SU-DHL-6 (cell line): ENCODE results near the gene BUB3.
"Not testable (repeated sequence)": the region's sequence is repeated elsewhere in the genome, so short reads cannot be mapped to it uniquely, and the experiment has no call there.

Experiments used
- H2AFZ ChIP-seq: fragments of 200-600 bp; sonication (generic); 2 replicates; pipeline ENCODE4 v1.6.1; 2014; ENCODE audit warnings: low read depth, mild to moderate bottlenecking, moderate library complexity, mixed read lengths, antibody characterized with exemption, low read length; ENCODE audit not compliant: severe bottlenecking
- H3F3A ChIP-seq: fragments of 200-600 bp; shearing (Covaris generic); 2 replicates; pipeline ENCODE4 v1.6.0; 2016; ENCODE audit warnings: antibody characterized with exemption, mild to moderate bottlenecking; ENCODE audit not compliant: insufficient read depth
- H3K27ac ChIP-seq: fragments of 200-600 bp; sonication (generic); 2 replicates; pipeline ENCODE4 v1.5.1; 2016; ENCODE audit warnings: low read depth, mild to moderate bottlenecking, low read length, moderate library complexity, mixed read lengths
- H3K27me3 ChIP-seq: fragments of 200-600 bp; sonication (generic), shearing (Covaris generic); 2 replicates; pipeline ENCODE4 v1.6.0; 2014; ENCODE audit warnings: mild to moderate bottlenecking, low read length
- H3K36me3 ChIP-seq: fragments of 200-600 bp; sonication (generic); 2 replicates; pipeline ENCODE4 v1.6.1; 2014; ENCODE audit warnings: mild to moderate bottlenecking, low read length, mixed read lengths
- H3K4me2 ChIP-seq: fragments of 300-600, 200-600 bp; shearing (Covaris generic), sonication (generic); 2 replicates; pipeline ENCODE4 v1.6.0; 2014; ENCODE audit warnings: low read length, low read depth, mild to moderate bottlenecking; ENCODE audit not compliant: poor library complexity, severe bottlenecking
- H3K4me3 ChIP-seq: fragments of 200-600 bp; sonication (generic); 2 replicates; pipeline ENCODE4 v1.5.1; 2014; ENCODE audit warnings: antibody characterized with exemption, low read length, mild to moderate bottlenecking, mixed read lengths; ENCODE audit not compliant: insufficient read depth, poor library complexity, severe bottlenecking
- H3K79me2 ChIP-seq: fragments of 200-600 bp; sonication (generic); 2 replicates; pipeline ENCODE4 v1.6.1; 2014; ENCODE audit warnings: mild to moderate bottlenecking, low read length, moderate library complexity; ENCODE audit not compliant: insufficient read depth
- H3K9ac ChIP-seq: fragments of 200-600 bp; sonication (generic); 2 replicates; pipeline ENCODE4 v1.7.0; 2014; ENCODE audit warnings: mild to moderate bottlenecking, low read length
- H3K9me2 ChIP-seq: fragments of 200-600 bp; sonication (generic); replicated peaks from 2 replicates; pipeline ENCODE4 v1.6.1; 2014; ENCODE audit warnings: low read length; ENCODE audit not compliant: insufficient read depth
- H3K9me3 ChIP-seq: fragments of 200-600 bp; sonication (generic); 2 replicates; pipeline ENCODE4 v1.6.1; 2014; ENCODE audit warnings: low read length, mixed read lengths; ENCODE audit not compliant: insufficient read depth
- H4K20me1 ChIP-seq: fragments of 200-600 bp; sonication (generic); 2 replicates; pipeline ENCODE4 v1.6.1; 2014; ENCODE audit warnings: low read depth, mild to moderate bottlenecking, antibody characterized with exemption, low read length, moderate library complexity, mixed read lengths
- CTCF ChIP-seq: fragments of 200-600 bp; sonication (generic); IDR thresholded peaks from one replicate; pipeline ENCODE4 v1.5.1; 2017; ENCODE audit warnings: antibody characterized with exemption, mild to moderate bottlenecking, low read length, moderate library complexity; ENCODE audit not compliant: insufficient read depth, poor library complexity, severe bottlenecking
- EZH2phosphoT487 ChIP-seq: fragments of 200-600 bp; sonication (generic), shearing (Covaris generic); conservative IDR thresholded peaks from 2 replicates; pipeline ENCODE4 v1.6.1; 2018; ENCODE audit warnings: mild to moderate bottlenecking, antibody characterized with exemption, low read length, moderate library complexity, mixed read lengths

Gene BUB3

GRCh38 chr10:123165445-123166072 lies 11.4 kb downstream of the BUB3 start:
- Histone ChIP-seq H3K79me2 (peaks cover 64% of the 10 kb centered on the region), H3K9me3 (no peaks in the 10 kb centered on the region), H3K9ac (no peak overlapping the region), H4K20me1 (peaks cover 34% of the 10 kb centered on the region; the same call in 1 of the 2 replicates), H3K36me3 (peaks cover 70% of the 10 kb centered on the region), H3K27me3 (no peaks in the 10 kb centered on the region), H2AFZ (no peak overlapping the region), H3F3A (no peaks in the 10 kb centered on the region), H3K9me2 (no peaks in the 10 kb centered on the region), H3K4me3 (no peak overlapping the region), H3K27ac (no peak overlapping the region), H3K4me2 (no peak overlapping the region)
- TF ChIP-seq EZH2phosphoT487 (no peak), CTCF (no peak)

- Histone ChIP-seq H3K27me3 (no peaks in the 10 kb centered on the region), H3K9me2 (no peaks in the 10 kb centered on the region), H3K4me2 (no peak overlapping the region), H2AFZ (no peak overlapping the region), H3K4me3 (no peak overlapping the region), H3K36me3 (peaks cover 59% of the 10 kb centered on the region), H3K27ac (no peak overlapping the region), H3K79me2 (peaks cover 56% of the 10 kb centered on the region), H3F3A (no peaks in the 10 kb centered on the region), H3K9ac (no peak overlapping the region), H3K9me3 (no peaks in the 10 kb centered on the region), H4K20me1 (peaks cover 24% of the 10 kb centered on the region; the same call in 1 of the 2 replicates)
- TF ChIP-seq EZH2phosphoT487 = no peak
Observed at GRCh38 chr10:123166618-123167017, 12.4 kb downstream of the BUB3 start.

- H3K79me2 ChIP-seq = peaks cover 20% of the 10 kb centered on the region
Observed at GRCh38 chr10:123170961-123171360, 16.8 kb downstream of the BUB3 start.

GRCh38 chr10:123171616-123172015 lies 17.4 kb downstream of the BUB3 start:
- H3K9ac ChIP-seq, H3K4me2 ChIP-seq, H3K9me2 ChIP-seq, H3F3A ChIP-seq, H3K27ac ChIP-seq, H4K20me1 ChIP-seq, H3K9me3 ChIP-seq, H3K4me3 ChIP-seq, H3K27me3 ChIP-seq, H2AFZ ChIP-seq: not testable (repeated sequence)
- Histone ChIP-seq H3K36me3 (peaks cover 24% of the 10 kb centered on the region; the same call in 1 of the 2 replicates), H3K79me2 (peaks cover 16% of the 10 kb centered on the region)

More at GRCh38 chr10:123170961-123171360, 16.8 kb downstream of the BUB3 start:
- Histone ChIP-seq H3F3A (no peaks in the 10 kb centered on the region), H3K9me2 (no peaks in the 10 kb centered on the region), H3K27me3 (no peaks in the 10 kb centered on the region), H3K4me2 (no peak overlapping the region), H3K36me3 (peaks cover 30% of the 10 kb centered on the region; the same call in 1 of the 2 replicates), H4K20me1 (no peaks in the 10 kb centered on the region; the same call in 1 of the 2 replicates), H3K9me3 (no peaks in the 10 kb centered on the region), H3K9ac (no peak overlapping the region), H3K4me3 (no peak overlapping the region), H2AFZ (no peak overlapping the region), H3K27ac (no peak overlapping the region)
- TF ChIP-seq EZH2phosphoT487 (no peak), CTCF (no peak)
